T-helper 2 cell treated with Interferon-gamma antibody and Interleukin-4, amounts not matched to agents 100 ng/mL and 5 ng/mL, for 36 hours (primary cell): ENCODE results near the gene DIAPH3. TPM values are rescaled to one million over a fixed set of nuclear protein-coding genes. Genes with fewer than 3 reads are reported as not detected.

Source experiments
- intact Hi-C: fragments of 100-400 bp; cut with micrococcal nuclease; formaldehyde crosslinking; loops from one replicate; pipeline ENCODE4 v1.15.1; 2023
- total RNA-seq: library from RNA; stranded (reverse); gene quantifications from 2 replicates; pipeline ENCODE4 v1.2.3, GENCODE V29; 2022

DIAPH3 gene
- total RNA-seq, 1 donor from 2014 or later: 24.2 TPM

DNA sequence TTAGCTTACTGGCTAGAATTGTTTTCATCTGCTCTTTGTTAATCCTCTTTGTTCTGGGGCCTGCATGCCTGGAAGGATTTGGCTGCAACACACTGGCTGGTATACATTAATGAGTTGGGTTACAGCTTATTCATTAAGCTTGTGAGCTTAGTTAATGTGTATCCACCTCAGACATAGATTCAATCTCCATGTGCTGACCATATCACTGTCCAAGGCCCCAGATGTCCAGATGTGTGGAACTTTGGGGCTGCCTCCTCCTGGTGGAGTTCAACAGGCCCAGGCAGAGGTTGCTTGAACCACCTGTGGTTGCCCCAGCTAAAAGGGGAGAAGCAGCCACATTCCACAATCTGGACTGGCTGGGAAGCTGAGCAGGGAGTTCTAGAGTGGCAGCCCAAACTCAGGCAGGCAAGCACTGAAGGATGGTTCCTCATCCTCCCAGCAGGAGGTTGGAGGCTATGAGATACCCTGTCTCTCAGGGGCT lies 5.4 kb downstream of the DIAPH3 start:
- intact Hi-C loops: no loop called here

DNA sequence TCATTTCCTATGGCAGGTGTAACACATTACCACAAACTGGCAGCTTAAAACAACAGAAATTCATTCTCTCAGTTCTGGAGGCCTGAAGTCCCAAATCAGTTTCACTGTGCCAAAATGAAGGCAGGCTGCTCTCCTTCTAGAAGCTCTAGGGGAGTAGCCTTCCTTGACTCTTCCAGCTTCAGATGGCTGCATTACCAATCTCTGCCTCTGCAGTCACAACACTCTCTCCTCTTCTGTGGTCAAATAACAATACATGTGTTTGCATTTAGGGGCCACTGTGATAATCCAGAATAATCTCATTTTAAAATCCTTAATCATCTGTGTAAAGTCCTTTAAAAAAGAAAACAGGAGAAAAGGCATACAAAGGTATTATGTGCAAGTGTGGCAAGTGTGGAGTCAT lies 7.8 kb downstream of the DIAPH3 start:
- intact Hi-C loops: no loop called here

DNA sequence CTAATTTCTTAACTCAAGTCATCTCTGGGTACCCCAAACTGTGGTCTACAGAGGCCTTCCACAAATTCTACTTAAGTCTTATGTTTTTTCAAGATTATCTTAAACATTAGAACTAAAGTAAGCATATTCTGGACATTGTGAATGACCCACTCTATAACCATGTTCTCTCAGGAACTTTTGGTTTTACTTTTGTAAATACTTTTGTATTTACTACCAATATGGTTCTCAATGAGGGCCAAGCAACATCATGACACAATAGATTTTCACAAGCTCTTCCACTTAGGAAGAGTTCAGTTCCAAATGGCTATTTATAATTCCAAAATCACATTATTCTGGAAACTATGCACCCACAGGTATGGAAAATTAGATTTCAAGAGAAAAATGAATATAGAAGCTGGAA lies 10.8 kb downstream of the DIAPH3 start:
- intact Hi-C loops: no loop called here

DNA sequence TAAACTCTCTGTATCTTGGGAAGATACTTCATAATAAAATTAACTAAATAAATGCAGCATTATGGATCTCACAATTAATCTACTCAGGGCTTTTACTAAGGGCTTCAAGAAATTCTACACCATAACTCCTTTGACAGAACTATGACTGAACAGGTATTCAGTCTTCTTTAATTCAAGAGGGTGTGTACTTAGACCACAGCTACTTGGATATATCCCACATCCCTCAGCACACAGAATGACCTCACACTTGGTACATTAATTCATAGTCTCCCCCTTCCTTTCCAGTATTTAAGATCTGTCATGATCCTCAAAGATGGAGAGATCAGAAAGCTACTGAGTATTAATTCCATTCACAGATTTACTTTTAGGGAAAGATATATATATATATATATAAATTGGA lies 11.6 kb downstream of the DIAPH3 start:
- intact Hi-C loops: no loop called here

DNA sequence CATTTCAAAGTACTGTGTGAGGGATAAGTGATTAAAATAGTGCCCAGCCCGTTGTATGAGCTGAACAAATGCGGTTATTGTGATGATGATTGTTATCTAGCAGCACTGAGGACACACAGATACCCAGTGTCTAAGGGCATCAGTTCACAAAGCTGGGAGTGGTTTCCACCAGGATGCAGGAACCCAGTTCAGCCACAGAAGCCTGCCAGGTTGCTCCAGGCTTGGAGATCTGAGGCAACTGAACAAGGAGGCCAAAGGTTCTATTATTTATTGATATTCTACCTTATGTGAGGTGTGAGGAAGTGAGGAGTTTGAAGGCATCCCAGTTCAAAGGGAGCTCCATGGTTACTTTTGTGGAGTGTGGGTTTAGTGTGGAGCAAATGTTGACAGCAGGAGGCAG lies 13.2 kb downstream of the DIAPH3 start:
- intact Hi-C loops: no loop called here

DNA sequence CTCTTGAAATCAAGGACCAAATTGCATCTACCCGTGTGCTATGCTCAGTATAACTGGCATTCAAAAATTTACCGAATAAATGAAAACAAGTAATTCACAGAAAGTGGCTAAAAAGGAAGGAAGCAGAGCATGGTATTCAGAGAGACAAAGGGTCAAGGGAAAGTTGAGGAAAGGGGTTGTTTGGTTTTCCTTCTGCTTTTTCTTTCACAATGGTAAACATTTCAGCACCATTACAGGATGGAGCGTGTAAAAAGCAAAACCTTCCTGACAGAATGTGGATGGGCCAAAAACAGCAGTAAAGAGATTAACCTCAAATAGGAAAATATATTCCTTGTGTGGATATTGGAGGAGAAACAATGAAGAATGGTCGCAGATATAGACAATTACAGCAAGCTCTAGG lies 14.8 kb downstream of the DIAPH3 start:
- intact Hi-C loops: no loop called here

DNA sequence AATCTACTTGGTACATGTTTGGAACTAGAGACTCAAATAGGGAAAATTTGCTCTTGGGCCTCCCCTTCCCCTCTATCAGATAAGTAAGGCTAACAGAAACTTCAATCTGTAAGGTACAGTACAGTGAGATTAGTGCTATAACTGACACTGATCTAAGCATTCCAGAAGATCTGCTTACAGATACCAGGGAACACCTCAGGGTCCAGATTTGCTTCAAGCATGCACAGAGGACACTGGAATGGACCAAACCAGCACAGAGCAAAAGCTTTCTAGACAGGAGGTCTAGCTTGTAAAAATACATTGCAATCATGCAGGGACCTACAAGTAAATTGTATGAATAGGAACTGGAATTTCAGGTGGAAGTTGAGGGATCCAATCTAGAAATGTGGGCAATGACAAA lies 16.4 kb downstream of the DIAPH3 start:
- intact Hi-C loops: no loop called here

DNA sequence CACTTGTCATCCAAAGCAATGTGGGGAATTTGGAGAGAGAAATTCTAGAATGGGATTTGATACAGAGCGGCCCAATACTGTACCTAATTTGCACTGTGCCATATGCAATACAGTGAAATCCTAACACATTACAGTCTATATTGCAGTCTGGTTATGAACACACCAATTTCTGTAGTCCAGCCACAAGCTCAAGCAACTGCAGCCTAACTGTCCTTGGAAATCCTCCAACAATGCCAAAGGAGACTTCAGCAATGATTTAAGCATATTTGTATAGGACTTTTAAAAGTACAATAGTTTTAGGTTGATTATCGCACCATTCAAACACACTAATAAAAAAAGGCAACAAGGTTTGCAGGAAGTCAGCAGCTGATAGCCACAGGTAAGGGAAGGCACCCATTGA lies 17.3 kb downstream of the DIAPH3 start:
- intact Hi-C loops: no loop called here

DNA sequence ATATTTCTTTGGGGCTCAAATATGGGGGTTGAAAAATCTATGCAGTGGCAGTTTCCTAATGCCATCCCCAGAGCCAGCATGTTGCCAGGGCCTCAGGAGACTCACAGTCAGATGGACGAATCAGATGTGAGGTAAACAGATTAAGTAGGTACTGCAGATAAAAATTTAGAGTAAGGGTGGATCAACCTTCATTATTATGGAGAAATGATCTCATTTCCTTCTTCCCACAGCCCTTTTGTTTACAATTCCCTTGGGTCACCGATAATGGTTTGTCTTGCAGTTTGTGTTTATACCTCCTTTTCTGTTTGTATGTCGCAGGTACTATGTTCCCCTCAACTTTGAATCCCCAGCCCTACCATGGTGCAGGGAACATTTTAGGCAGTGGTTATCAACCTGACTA lies 20.0 kb downstream of the DIAPH3 start:
- intact Hi-C loops: no loop called here

DNA sequence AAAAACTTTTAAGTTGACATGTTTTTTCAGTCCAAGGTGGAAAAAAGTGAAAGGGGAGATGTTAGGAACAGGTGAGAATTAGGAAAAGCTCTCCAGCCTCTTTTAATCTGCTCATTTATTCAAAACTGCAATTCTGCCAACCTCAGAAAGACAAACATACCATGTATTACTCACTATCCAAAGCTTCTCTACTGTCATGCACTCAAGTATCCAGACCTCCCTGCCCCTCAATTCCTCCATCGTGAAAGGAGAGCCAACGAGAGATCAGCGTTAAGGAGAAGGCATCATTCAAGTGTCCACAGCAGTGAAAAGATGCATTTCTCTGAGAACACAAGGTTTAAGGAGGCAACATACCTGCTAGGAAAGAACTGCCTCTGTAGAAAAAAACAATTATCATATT lies 24.5 kb downstream of the DIAPH3 start:
- intact Hi-C loops: no loop called here

DNA sequence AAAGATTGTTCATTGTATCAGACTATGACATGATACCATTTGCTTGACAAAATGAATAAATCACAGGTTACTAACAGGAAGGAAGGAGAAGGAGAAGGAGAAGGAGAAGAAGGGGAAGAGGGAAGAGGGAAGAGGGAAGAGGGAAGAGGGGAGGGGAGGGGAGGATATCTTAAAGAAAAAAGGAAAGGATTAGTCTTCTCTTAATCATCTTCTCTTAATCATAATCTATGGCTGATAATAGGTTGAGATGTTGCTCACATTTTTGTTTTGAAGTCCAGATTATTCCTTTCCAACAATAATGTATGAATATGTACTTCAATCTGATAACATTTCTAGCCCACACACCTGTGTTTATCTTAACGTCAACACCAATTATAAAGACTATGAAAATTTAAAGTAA lies 25.1 kb downstream of the DIAPH3 start:
- intact Hi-C loops: no loop called here

DNA sequence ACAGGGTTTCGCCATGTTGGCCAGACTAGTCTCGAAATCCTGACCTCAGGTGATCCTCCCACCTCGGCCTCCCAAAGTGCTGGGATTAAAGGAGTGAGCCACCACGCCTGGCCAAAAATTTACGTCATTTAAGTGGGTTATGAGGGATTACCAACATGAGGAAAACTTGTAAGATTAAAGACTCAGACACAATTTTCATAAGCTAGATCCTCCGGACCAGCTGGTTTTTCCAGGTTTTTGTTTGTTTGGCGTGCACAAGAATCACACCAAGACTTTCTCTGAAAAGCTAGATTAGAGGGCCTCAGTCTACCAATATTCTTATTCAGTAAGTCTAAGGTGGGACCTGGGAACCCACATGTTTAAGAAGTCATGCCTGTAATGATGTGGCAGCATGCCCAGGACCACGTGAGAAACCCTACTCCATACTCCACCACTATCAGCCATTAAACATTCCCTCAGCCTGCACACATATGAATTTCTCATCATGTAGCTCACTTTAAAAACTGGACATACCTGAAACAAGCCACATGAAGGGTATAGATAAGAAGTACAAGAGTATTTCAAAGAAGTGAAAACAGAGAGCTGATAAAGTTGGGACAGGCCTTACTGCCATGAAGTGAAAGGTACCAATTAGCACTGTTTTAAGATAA lies 25.7 kb downstream of the DIAPH3 start:
- intact Hi-C loops: no loop called here

DNA sequence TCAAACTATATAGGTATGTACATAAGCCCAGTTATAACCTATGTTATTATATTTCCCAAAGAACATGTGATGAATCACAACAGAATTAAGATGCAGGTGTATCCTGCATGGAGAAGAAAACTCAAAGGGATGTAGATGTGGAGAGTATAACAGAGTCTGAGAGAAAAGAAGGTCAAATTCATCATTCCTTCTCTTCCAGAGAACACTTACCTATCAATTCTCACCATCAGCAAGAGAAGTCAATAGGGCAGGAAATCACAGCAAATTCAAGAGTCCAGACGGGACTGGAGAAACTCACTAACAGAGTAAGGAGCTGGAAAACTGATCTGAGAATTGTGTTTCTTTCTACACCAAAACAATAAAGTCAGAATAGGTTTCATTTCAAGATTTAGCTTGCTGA lies 28.4 kb downstream of the DIAPH3 start:
- intact Hi-C loops: no loop called here

DNA sequence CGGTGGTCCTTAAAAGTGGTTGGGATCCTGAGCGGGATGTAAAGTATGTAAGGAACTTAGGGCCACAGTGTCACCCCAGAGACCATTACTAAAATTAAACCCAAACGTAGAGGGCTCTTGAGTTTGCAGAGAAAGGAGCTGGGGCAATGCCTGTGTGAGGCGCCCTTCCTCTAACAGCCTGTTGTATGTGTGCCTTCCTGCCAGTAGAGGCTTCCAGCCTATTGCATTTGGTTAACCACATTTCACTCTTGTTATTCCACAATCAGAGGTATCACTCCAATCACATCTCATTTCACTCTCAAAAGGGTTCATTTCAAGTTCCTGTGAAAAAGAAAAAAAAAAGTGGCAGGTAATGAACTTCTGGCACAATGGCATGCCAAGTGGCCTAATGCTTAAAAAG lies 29.4 kb downstream of the DIAPH3 start:
- intact Hi-C loops: no loop called here

DNA sequence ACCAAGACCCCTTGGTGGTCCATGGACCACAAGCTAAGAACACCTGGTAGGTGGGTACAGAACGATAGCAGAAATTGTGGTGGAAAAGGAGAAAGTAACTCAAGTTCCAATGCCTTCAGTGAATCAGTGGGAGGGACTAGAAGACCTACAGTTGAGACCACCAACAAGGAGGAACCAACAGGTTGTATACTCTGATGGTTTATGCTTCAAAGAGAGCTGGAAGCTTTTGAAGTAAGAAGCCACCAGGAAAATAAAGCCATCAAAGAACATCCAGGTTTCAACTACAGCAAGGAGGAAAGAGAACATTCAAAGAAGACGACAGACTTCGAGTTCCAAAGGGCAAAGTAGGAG lies 42.4 kb downstream of the DIAPH3 start:
- intact Hi-C loops: no loop called here

DNA sequence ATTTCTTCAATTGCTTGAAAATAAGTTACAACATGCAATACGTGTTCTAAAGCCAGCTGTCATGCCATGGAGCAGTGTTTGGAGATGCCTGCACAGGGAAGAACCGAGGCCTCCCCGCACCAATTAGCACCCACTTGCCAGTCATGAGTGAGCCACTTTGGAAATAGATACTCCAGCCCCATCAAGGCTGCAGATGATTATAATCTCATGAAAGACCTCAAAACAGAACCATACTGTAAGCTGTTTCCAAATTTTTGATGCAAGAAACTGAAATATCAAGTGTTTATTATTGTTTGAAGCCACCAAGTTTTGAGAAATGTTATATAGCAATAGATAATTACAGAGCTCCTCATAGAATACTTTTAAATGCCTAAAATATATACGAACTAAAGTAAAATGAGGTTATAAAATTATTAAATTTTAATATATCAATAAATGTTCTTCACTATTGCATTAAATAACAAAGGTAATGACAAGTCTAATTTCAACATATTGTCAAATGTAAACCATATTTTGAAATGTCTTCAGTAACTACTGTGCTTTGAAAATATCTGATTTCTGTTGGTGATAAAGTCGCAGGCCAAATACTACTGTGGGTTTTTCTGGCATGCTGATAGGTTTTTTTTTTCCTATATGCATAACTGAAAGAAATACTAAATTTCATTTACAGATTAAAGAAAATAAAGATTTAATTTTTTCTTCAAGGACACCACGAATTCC lies 43.0 kb downstream of the DIAPH3 start:
- intact Hi-C loops: no loop called here

DNA sequence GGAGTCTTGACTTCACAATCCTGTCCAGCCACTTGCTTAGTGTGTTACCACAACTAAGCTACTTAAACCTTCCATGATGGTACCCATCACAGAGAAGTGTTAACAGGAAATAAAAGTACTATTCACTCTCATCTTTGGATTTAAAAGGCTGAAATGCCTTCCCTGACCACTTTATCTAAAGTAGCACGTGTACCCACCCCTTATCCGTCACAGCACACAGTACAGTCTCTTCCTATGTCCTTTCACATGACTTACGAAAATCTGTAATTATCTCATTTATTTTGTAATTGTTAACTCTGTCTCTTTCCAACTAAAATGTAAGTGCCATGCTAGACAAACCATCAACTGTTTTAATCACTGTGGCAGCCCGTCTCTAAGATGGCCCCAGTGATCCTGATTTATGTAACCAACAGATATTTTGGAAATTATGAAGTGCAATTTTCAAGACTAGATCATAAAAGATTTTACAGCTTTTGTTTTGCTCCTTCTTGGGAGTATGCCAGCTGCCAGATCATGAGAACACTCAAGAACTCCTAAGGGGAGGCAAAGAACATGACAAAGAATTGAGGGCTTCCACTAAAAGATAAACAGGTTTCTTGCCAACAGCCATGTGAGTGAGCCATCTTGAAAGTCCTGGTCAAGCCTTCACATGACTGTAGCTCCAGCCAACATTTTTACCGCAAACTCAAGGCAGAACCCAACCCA lies 44.9 kb downstream of the DIAPH3 start:
- intact Hi-C loops: no loop called here

DNA sequence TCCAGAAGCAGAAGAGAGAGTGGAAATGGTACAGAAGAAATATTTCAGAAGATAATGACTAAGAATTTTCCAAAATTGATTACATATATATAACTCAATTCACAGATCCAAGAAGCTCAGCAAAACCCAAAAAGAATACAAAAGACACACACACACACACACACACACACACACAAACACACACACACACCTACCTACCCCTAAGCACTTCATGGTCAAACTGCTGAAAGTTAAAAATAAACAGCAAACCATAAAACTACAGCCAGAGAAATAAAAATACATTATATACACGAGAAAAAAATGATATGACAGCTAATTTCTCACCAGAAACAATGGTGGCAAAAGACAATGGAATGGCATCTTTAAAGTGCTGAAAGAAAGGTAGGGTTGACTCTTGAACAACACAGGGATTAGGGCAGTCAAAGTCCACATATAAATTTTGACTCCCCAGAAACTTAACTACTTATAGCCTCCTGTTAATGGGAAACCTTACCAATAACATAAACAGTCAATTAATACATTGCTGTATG lies 49.2 kb downstream of the DIAPH3 start:
- intact Hi-C loops: no loop called here

DNA sequence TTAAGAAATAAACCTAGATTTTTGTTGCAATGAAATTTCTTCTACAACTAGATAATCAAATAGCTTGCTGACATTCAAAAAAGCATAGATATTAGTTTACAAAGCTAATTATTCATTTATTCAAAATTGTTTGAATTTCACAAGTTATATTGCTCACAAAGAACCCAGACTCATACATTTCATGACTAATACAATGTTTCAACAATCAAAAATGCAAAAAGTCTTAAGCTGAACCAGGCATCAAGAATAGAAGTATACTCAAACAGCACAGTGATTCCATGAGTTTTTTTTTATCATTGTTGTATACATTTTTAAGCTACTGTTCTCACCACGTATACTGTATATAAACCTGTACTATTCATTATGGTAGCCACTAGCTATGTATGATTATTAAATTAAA lies 51.0 kb downstream of the DIAPH3 start:
- intact Hi-C loops: no loop called here

DNA sequence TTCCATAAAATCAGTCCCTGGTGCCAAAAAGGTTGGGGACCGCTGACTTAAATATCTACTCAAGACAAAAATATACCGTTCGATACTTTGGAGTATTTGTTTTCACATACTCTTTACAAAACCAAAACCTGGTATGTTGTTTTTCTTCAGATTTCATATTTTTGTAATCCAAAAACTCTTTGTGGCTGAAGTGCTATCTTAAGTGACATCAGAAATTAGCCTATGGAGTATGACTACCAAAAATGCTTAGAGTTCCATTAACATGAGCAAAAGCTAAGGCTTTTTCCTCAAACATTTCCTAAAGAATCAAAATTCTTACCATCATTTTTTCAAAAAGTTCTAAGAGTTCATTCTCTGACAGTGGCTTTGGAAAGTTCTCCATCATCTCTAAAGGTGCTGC lies 52.0 kb downstream of the DIAPH3 start:
- intact Hi-C loops: no loop called here

DNA sequence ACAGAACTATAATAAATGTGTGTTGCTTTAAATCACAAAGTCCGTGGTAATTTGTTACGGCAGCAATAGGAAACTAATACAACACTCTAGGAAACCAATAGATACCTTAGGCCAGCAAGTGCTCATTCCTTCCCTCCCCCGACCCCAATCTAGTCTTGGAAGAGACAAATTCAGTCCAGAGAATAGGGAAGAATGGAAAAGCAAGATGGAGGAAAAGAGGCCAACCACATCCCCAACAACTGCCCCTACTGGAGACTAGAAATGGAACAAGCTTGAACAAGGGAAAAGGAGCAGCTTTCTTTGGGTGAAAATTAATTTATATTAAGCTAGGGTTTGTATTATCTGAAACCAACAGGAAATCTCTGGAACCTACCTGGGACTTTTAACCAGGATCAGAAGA lies 54.4 kb downstream of the DIAPH3 start:
- intact Hi-C loops: no loop called here

DNA sequence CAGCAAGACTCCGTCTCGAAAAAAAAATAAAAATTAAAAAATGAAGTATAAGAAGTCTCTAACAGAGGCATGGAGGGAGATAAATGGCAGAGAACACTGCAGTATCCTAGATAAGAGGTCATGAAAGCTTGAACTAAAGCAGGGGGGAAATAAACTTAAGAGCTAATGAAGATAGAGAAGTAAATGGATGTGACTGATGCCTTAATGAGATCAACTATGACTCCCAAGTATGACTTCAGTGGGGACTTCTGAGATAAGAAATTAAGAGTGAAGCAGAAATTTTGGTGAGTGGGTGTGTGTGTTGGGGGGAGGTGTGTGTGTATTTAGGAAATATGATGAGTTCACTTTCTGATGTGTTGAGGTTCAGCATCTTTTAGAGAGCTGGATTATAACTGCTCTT lies 55.1 kb downstream of the DIAPH3 start:
- intact Hi-C loops: no loop called here
